Mesothelial cell of epicardium (in vitro differentiated cells): ENCODE measurements around the gene CACNA2D3. TPM values are rescaled to one million over a fixed set of nuclear protein-coding genes. Genes with fewer than 3 reads are reported as not detected.

ENCODE experiments used
- DNase-seq, 2 experiments: peaks; one replicate each; pipeline ENCODE4 v3.0.0; 2021; ENCODE audit warnings: low spot score in 2 of 2; ENCODE audit not compliant: unreplicated experiment in 2 of 2
- H3K27ac Mint-ChIP-seq: 2 replicates; pipeline ENCODE4 v1.8.0; 2021; ENCODE audit warnings: mixed read lengths
- H3K27me3 Mint-ChIP-seq: 2 replicates; pipeline ENCODE4 v1.8.0; 2021; ENCODE audit warnings: low read depth, mixed read lengths
- H3K36me3 Mint-ChIP-seq: 2 replicates; pipeline ENCODE4 v1.8.0; 2021; ENCODE audit warnings: mixed read lengths
- H3K4me1 Mint-ChIP-seq: 2 replicates; pipeline ENCODE4 v1.8.0; 2021; ENCODE audit warnings: mixed read lengths
- H3K4me3 Mint-ChIP-seq: 2 replicates; pipeline ENCODE4 v1.8.0; 2021; ENCODE audit warnings: mild to moderate bottlenecking, moderate library complexity, mixed read lengths
- H3K9me3 Mint-ChIP-seq: 2 replicates; pipeline ENCODE4 v1.8.0; 2021; ENCODE audit warnings: mixed read lengths
- CTCF ChIP-seq: fragments of 200-600 bp; sonication (generic); IDR thresholded peaks from one replicate; pipeline ENCODE4 v1.5.0; 2021; ENCODE audit warnings: antibody characterized with exemption; ENCODE audit not compliant: unreplicated experiment
- total RNA-seq: library from RNA; stranded (reverse); gene quantifications from 3 replicates; pipeline ENCODE4 v1.2.1, GENCODE V29; 2021

CACNA2D3 gene
- total RNA-seq, 1 donor from 2014 or later: 2.3 TPM

- DNase-seq: no peak
- Mint-ChIP-seq H3K27ac (no peak overlapping the region), H3K9me3 (no peaks in the 10 kb centered on the region), H3K27me3 (peaks cover 19% of the 10 kb centered on the region), H3K4me1 (no peaks in the 10 kb centered on the region), H3K36me3 (no peaks in the 10 kb centered on the region), H3K4me3 (no peak overlapping the region)
- TF ChIP-seq CTCF: no peak
Observed at GRCh38 chr3:54486317-54486716, 364.0 kb downstream of the CACNA2D3 start.

- H3K27ac Mint-ChIP-seq: no peak overlapping the region
- no peak overlapping the region for H3K4me3 Mint-ChIP-seq
- no peak for TF ChIP-seq CTCF
- no peaks in the 10 kb centered on the region for H3K36me3 Mint-ChIP-seq
- peaks cover 12% of the 10 kb centered on the region for H3K27me3 Mint-ChIP-seq
- no peak for DNase-seq
- no peaks in the 10 kb centered on the region for H3K4me1 Mint-ChIP-seq
- no peaks in the 10 kb centered on the region for H3K9me3 Mint-ChIP-seq
Observed at GRCh38 chr3:54488297-54488696, 365.9 kb downstream of the CACNA2D3 start.

- H3K4me3 Mint-ChIP-seq: no peak overlapping the region
- no peaks in the 10 kb centered on the region for H3K4me1 Mint-ChIP-seq
- no peak for TF ChIP-seq CTCF
- no peaks in the 10 kb centered on the region for H3K36me3 Mint-ChIP-seq
- H3K9me3 Mint-ChIP-seq: peaks cover 16% of the 10 kb centered on the region
- DNase-seq: no peak
- peaks cover 10% of the 10 kb centered on the region for H3K27me3 Mint-ChIP-seq
- H3K27ac Mint-ChIP-seq: no peak overlapping the region
Observed at GRCh38 chr3:54494209-54494608, 371.9 kb downstream of the CACNA2D3 start.

GRCh38 chr3:54506603-54507002 lies 384.3 kb downstream of the CACNA2D3 start:
- TF ChIP-seq CTCF: no peak
- no peak overlapping the region for H3K4me3 Mint-ChIP-seq
- H3K36me3 Mint-ChIP-seq: no peaks in the 10 kb centered on the region
- H3K4me1 Mint-ChIP-seq: no peaks in the 10 kb centered on the region
- H3K27ac Mint-ChIP-seq: no peak overlapping the region
- no peak for DNase-seq
- no peaks in the 10 kb centered on the region for H3K9me3 Mint-ChIP-seq
- peaks cover 80% of the 10 kb centered on the region for H3K27me3 Mint-ChIP-seq

GRCh38 chr3:54507876-54508460 lies 385.6 kb downstream of the CACNA2D3 start:
- H3K36me3 Mint-ChIP-seq: no peaks in the 10 kb centered on the region
- TF ChIP-seq CTCF: no peak
- no peak overlapping the region for H3K27ac Mint-ChIP-seq
- no peak overlapping the region for H3K4me3 Mint-ChIP-seq
- H3K4me1 Mint-ChIP-seq: no peaks in the 10 kb centered on the region
- no peak for DNase-seq
- H3K9me3 Mint-ChIP-seq: peaks cover under 1% of the 10 kb centered on the region
- peaks cover 75% of the 10 kb centered on the region for H3K27me3 Mint-ChIP-seq

GRCh38 chr3:54510506-54510905 lies 388.2 kb downstream of the CACNA2D3 start:
- H3K36me3 Mint-ChIP-seq: no peaks in the 10 kb centered on the region
- H3K9me3 Mint-ChIP-seq: peaks cover 3% of the 10 kb centered on the region
- no peak for DNase-seq
- H3K4me3 Mint-ChIP-seq: no peak overlapping the region
- no peak for TF ChIP-seq CTCF
- peaks cover 71% of the 10 kb centered on the region for H3K27me3 Mint-ChIP-seq
- H3K4me1 Mint-ChIP-seq: no peaks in the 10 kb centered on the region
- H3K27ac Mint-ChIP-seq: no peak overlapping the region
